Adrenal gland (tissue), 5 donors: ENCODE data around the gene MAGEC3.

Experiments
- POLR2A ChIP-seq, 2 donors: fragments of 450-650 bp; IDR thresholded peaks; one replicate each; pipeline ENCODE4 v1.6.1; 2017; ENCODE audit warnings: antibody characterized with exemption in 2 of 2, mild to moderate bottlenecking in 2 of 2, moderate library complexity in 1 of 2
- TF ChIP-seq, protein P1 (sequence below), 6 experiments: fragments of 450-650 bp in 4 of 6; fragments of 200-600 bp in 2 of 6; sonication (generic) in 1 of 6; IDR thresholded peaks; 1 replicate in 5 of 6; 2 replicates in 1 of 6; pipeline versions ENCODE4 v1.5.1 to v1.8.0; 2016 to 2021; ENCODE audit warnings: antibody characterized with exemption in 6 of 6, mild to moderate bottlenecking in 2 of 6, moderate library complexity in 1 of 6
- donor health status: DM: no; HTN: no; CAD: no.

- TF ChIP-seq, protein P1, sequence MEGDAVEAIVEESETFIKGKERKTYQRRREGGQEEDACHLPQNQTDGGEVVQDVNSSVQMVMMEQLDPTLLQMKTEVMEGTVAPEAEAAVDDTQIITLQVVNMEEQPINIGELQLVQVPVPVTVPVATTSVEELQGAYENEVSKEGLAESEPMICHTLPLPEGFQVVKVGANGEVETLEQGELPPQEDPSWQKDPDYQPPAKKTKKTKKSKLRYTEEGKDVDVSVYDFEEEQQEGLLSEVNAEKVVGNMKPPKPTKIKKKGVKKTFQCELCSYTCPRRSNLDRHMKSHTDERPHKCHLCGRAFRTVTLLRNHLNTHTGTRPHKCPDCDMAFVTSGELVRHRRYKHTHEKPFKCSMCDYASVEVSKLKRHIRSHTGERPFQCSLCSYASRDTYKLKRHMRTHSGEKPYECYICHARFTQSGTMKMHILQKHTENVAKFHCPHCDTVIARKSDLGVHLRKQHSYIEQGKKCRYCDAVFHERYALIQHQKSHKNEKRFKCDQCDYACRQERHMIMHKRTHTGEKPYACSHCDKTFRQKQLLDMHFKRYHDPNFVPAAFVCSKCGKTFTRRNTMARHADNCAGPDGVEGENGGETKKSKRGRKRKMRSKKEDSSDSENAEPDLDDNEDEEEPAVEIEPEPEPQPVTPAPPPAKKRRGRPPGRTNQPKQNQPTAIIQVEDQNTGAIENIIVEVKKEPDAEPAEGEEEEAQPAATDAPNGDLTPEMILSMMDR (IDR thresholded peaks at IDR 0.05) = no peak
- TF ChIP-seq POLR2A (IDR thresholded peaks at IDR 0.05) = no peak
Measured at GRCh38 chrX:141811438-141811837, 26.7 kb upstream of the MAGEC3 start.
